Spleen (tissue), 7 donors: ENCODE data around the gene GIGYF2.

Experiments used
- POLR2A ChIP-seq, 3 donors: fragments of 450-650 bp; IDR thresholded peaks; one replicate each; pipeline ENCODE4 v1.5.1; 2017; ENCODE audit warnings: antibody characterized with exemption in 3 of 3, mild to moderate bottlenecking in 1 of 3
- POLR2AphosphoS5 ChIP-seq, 3 donors: sonication (generic); formaldehyde crosslinking; IDR thresholded peaks; one replicate each; pipeline ENCODE4 v1.5.1; 2017; ENCODE audit warnings: antibody characterized with exemption in 3 of 3
- TF ChIP-seq, protein P1 (sequence below), 11 experiments: fragments of 200-600 bp in 7 of 11; fragments of 450-650 bp in 4 of 11; sonication (generic) in 4 of 11; IDR thresholded peaks in 8 of 11; conservative IDR thresholded peaks in 3 of 11; 1 replicate in 7 of 11; 2 replicates in 4 of 11; pipeline versions ENCODE4 v1.4.0 to v1.8.0; 2016 to 2021; ENCODE audit warnings: antibody characterized with exemption in 11 of 11, inconsistent platforms in 4 of 11, mild to moderate bottlenecking in 1 of 11
- donor health status: DM: no; HTN: no; CAD: no; lungs with moderate emphysema.
- donor health status: DM: no; HTN: no; CAD: no.
- donor health status: DM: no; HTN: no; CAD: no.

GRCh38 chr2:232893834-232894233 is 196.7 kb downstream of the GIGYF2 start:
- TF ChIP-seq, protein P1, sequence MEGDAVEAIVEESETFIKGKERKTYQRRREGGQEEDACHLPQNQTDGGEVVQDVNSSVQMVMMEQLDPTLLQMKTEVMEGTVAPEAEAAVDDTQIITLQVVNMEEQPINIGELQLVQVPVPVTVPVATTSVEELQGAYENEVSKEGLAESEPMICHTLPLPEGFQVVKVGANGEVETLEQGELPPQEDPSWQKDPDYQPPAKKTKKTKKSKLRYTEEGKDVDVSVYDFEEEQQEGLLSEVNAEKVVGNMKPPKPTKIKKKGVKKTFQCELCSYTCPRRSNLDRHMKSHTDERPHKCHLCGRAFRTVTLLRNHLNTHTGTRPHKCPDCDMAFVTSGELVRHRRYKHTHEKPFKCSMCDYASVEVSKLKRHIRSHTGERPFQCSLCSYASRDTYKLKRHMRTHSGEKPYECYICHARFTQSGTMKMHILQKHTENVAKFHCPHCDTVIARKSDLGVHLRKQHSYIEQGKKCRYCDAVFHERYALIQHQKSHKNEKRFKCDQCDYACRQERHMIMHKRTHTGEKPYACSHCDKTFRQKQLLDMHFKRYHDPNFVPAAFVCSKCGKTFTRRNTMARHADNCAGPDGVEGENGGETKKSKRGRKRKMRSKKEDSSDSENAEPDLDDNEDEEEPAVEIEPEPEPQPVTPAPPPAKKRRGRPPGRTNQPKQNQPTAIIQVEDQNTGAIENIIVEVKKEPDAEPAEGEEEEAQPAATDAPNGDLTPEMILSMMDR (IDR thresholded peaks at IDR 0.05 in 8 of 11, conservative IDR thresholded peaks at IDR 0.05 in 3 of 11), result no peak
- no peak for TF ChIP-seq POLR2A (IDR thresholded peaks at IDR 0.05)
- TF ChIP-seq POLR2AphosphoS5 (IDR thresholded peaks at IDR 0.05), result no peak
